ENCODE data around the gene FOSL2. TPM values are rescaled to one million over a fixed set of nuclear protein-coding genes. Genes with fewer than 3 reads are reported as not detected.

FOSL2 gene
- total RNA-seq, 1 experiment from 2014 or later: 12.2 TPM

- TF ChIP-seq EZH2 (IDR thresholded peaks at IDR 0.05; ENCODE audit: borderline replicate concordance, low read depth, low read length, poor library complexity, severe bottlenecking) (no peak), CTCF (conservative IDR thresholded peaks at IDR 0.05; ENCODE audit: low read depth, low read length) (no peak)
- ChIA-PET CTCF (no interaction called here), POLR2A (ENCODE audit: low non-redundant PET) (no interaction called here)
- no peaks in the 10 kb centered on the region for H3K9me3 ChIP-seq (ENCODE audit: low read depth, low read length, poor library complexity, severe bottlenecking)
- H3K27me3 ChIP-seq (replicated peaks; ENCODE audit: insufficient read depth, low read depth, low read length, poor library complexity): no peaks in the 10 kb centered on the region
- no peak for DNase-seq (ENCODE audit: low spot score)
- no TSS peak for BruUV-seq (replicated peaks)
- no peaks in the 10 kb centered on the region for H3K36me3 ChIP-seq (ENCODE audit: insufficient read depth, low read length, poor library complexity, severe bottlenecking)
- no peak overlapping the region for H3K4me3 ChIP-seq (ENCODE audit: low read depth, low read length, poor library complexity, severe bottlenecking)
- H3K4me1 ChIP-seq (ENCODE audit: insufficient read depth, low read length, poor library complexity, severe bottlenecking): no peaks in the 10 kb centered on the region
- no peak overlapping the region for H3K27ac ChIP-seq (ENCODE audit: low read depth, low read length, poor library complexity, severe bottlenecking)
- intact Hi-C loops (cut with micrococcal nuclease; ENCODE audit: unreplicated experiment): no loop called here
Observed at GRCh38 chr2:28414583-28414982, 21.9 kb downstream of the FOSL2 start.

GRCh38 chr2:28415010-28415409 lies 22.4 kb downstream of the FOSL2 start:
- intact Hi-C loops (cut with micrococcal nuclease; ENCODE audit: unreplicated experiment): no loop called here
- no peaks in the 10 kb centered on the region for H3K9me3 ChIP-seq (ENCODE audit: low read depth, low read length, poor library complexity, severe bottlenecking)
- no peaks in the 10 kb centered on the region for H3K27me3 ChIP-seq (replicated peaks; ENCODE audit: insufficient read depth, low read depth, low read length, poor library complexity)
- H3K27ac ChIP-seq (ENCODE audit: low read depth, low read length, poor library complexity, severe bottlenecking): no peak overlapping the region
- no peaks in the 10 kb centered on the region for H3K36me3 ChIP-seq (ENCODE audit: insufficient read depth, low read length, poor library complexity, severe bottlenecking)
- no TSS peak for BruUV-seq (replicated peaks)
- ChIA-PET POLR2A (ENCODE audit: low non-redundant PET) (no interaction called here), CTCF (no interaction called here)
- DNase-seq (ENCODE audit: low spot score): no peak
- H3K4me3 ChIP-seq (ENCODE audit: low read depth, low read length, poor library complexity, severe bottlenecking): no peak overlapping the region
- TF ChIP-seq CTCF (conservative IDR thresholded peaks at IDR 0.05; ENCODE audit: low read depth, low read length) (no peak), EZH2 (IDR thresholded peaks at IDR 0.05; ENCODE audit: borderline replicate concordance, low read depth, low read length, poor library complexity, severe bottlenecking) (no peak)
- H3K4me1 ChIP-seq (ENCODE audit: insufficient read depth, low read length, poor library complexity, severe bottlenecking): no peaks in the 10 kb centered on the region

- intact Hi-C loops (cut with micrococcal nuclease; ENCODE audit: unreplicated experiment): no loop called here
- no peaks in the 10 kb centered on the region for H3K4me1 ChIP-seq (ENCODE audit: insufficient read depth, low read length, poor library complexity, severe bottlenecking)
- DNase-seq (ENCODE audit: low spot score): no peak
- TF ChIP-seq CTCF (conservative IDR thresholded peaks at IDR 0.05; ENCODE audit: low read depth, low read length) (no peak), EZH2 (IDR thresholded peaks at IDR 0.05; ENCODE audit: borderline replicate concordance, low read depth, low read length, poor library complexity, severe bottlenecking) (no peak)
- H3K27ac ChIP-seq (ENCODE audit: low read depth, low read length, poor library complexity, severe bottlenecking): no peak overlapping the region
- no peaks in the 10 kb centered on the region for H3K9me3 ChIP-seq (ENCODE audit: low read depth, low read length, poor library complexity, severe bottlenecking)
- ChIA-PET CTCF (no interaction called here), POLR2A (ENCODE audit: low non-redundant PET) (no interaction called here)
- no peak overlapping the region for H3K4me3 ChIP-seq (ENCODE audit: low read depth, low read length, poor library complexity, severe bottlenecking)
- no TSS peak for BruUV-seq (replicated peaks)
- H3K36me3 ChIP-seq (ENCODE audit: insufficient read depth, low read length, poor library complexity, severe bottlenecking): no peaks in the 10 kb centered on the region
- H3K27me3 ChIP-seq (replicated peaks; ENCODE audit: insufficient read depth, low read depth, low read length, poor library complexity): no peaks in the 10 kb centered on the region
Observed at GRCh38 chr2:28415715-28416114, 23.1 kb downstream of the FOSL2 start.

All from A673 (cell line).